Brain microvascular endothelial cell (primary cell): ENCODE measurements around the gene RTL1.

Source experiments
- DNase-seq: peaks from one replicate; pipeline ENCODE4 v3.0.0-alpha.2; 2020
- H3K27ac ChIP-seq: fragments of 250-450 bp; sonication (Bioruptor Pico); 2 replicates; pipeline ENCODE4 v1.5.1; 2020; ENCODE audit warnings: mild to moderate bottlenecking, moderate library complexity
- H3K27me3 ChIP-seq: fragments of 250-450 bp; sonication (Bioruptor Pico); replicated peaks from 2 replicates; pipeline ENCODE4 v1.5.1; 2020; ENCODE audit warnings: mild to moderate bottlenecking
- H3K36me3 ChIP-seq: fragments of 250-450 bp; sonication (Bioruptor Pico); replicated peaks from 2 replicates; pipeline ENCODE4 v1.5.1; 2020; ENCODE audit warnings: mild to moderate bottlenecking
- H3K4me3 ChIP-seq: 2 replicates; pipeline ENCODE4 v1.5.1; 2011; ENCODE audit warnings: low read depth, mild to moderate bottlenecking, control low read depth, low read length, moderate library complexity
- CTCF ChIP-seq: IDR thresholded peaks from 2 replicates; pipeline ENCODE4 v1.5.1; 2011; ENCODE audit warnings: low read depth, mild to moderate bottlenecking, moderate library complexity, low read length, control low read depth, inconsistent platforms; ENCODE audit errors: missing control alignments
- in situ Hi-C: cut with HindIII; loops from 2 replicates; pipeline ENCODE4 v1.10.0; 2017; ENCODE audit warnings: low sequenced_read_pairs, low pct_ligation_motif_present

The RTL1 gene

DNA sequence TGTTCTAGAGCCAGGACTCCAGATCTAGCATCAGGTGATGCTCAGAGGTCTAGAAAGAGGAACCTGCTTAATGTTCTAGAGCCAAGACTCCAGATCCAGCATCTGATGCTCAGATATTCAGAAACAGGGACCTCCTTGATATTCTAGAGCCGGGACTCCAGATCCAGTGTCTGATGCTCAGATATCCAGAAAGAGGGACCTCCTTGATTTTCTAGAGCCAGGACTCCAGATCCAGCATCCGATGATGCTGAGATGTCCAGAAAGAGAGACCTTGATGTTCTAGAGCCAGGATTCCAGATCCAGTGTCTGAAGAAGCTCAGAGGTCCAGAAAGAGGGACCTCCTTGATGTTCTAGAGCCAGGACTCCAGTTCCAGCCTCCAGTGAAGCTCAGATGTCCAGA lies 40.7 kb downstream of the RTL1 start:
- Histone ChIP-seq H3K27me3 (no peaks in the 10 kb centered on the region), H3K4me3 (no peak overlapping the region), H3K27ac (no peak overlapping the region), H3K36me3 (peaks cover 59% of the 10 kb centered on the region)
- no peak for DNase-seq
- no peak for TF ChIP-seq CTCF
- in situ Hi-C loops: no loop called here

DNA sequence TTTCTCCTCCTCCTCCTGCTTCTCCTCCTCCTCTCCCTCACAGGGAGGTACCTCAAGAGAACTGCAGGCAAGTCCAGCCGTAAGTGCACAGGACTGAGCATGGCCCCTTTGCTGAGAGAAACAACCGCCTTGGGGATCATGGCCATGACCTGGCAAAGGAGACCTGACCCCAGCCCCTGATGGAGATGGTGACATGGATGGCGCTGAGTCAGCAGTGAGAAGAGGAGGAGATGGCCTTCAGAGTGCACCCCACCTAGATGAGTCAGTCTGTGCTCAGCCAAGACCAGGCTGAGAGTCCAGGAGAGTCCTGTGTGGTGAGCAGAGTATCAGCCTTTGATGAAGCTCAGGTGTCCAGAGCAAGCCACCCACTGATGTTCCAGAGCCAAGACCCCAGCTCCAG lies 41.2 kb downstream of the RTL1 start:
- no peak for DNase-seq
- Histone ChIP-seq H3K36me3 (peaks cover 57% of the 10 kb centered on the region), H3K4me3 (no peak overlapping the region), H3K27ac (no peak overlapping the region), H3K27me3 (no peaks in the 10 kb centered on the region)
- in situ Hi-C loops: no loop called here
- no peak for TF ChIP-seq CTCF

DNA sequence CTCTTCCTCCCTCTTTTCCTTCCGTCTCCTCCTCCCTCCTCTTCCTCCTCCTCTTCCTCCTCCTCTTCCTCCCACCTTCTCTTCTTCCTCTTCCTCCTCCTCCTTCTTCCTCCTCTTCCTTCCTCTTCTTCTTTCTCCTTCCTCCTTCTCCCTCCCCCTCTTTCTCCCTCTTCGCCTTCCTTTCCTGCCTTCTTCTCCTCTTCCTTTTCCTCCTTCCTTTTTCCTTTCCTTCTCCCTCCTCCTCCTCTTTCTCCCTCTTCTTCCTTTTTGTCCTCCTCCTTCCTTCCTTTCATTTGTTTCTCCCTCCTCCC lies 41.6 kb downstream of the RTL1 start:
- Histone ChIP-seq H3K27me3 (no peaks in the 10 kb centered on the region), H3K4me3 (no peak overlapping the region), H3K27ac (no peak overlapping the region), H3K36me3 (peaks cover 59% of the 10 kb centered on the region)
- DNase-seq: no peak
- no peak for TF ChIP-seq CTCF
- in situ Hi-C loops: no loop called here

GRCh38 chr14:100861188-100861936 lies 42.2 kb downstream of the RTL1 start:
- peak; percentile 8 for DNase-seq
- Histone ChIP-seq H3K27ac (no peak overlapping the region), H3K4me3 (no peak overlapping the region), H3K36me3 (peaks cover 65% of the 10 kb centered on the region), H3K27me3 (no peaks in the 10 kb centered on the region)
- in situ Hi-C loops: no loop called here
- no peak for TF ChIP-seq CTCF

DNA sequence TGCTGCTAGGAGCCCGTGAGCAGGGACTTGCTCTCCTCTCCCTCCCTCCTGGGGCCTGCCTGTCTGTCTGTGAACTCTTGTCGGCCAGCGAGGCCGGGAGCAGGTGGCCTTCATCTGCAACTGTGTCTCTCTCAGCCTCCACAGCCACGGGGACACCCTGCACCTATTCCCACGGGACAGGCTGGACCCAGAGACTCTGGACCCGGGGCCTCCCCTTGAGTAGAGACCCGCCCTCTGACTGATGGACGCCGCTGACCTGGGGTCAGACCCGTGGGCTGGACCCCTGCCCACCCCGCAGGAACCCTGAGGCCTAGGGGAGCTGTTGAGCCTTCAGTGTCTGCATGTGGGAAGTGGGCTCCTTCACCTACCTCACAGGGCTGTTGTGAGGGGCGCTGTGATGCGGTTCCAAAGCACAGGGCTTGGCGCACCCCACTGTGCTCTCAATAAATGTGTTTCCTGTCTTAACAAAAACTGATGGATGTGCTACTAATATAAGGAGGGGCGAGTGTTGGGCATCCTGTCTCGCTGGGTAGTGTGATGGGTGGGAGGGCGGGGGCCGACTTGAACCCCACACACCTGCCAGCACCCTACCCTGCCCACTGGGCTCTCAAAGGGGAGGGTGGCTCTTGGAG lies 42.9 kb downstream of the RTL1 start:
- no peaks in the 10 kb centered on the region for H3K27me3 ChIP-seq
- H3K36me3 ChIP-seq: peaks cover 65% of the 10 kb centered on the region
- TF ChIP-seq CTCF: no peak
- DNase-seq: no peak
- no peak overlapping the region for H3K27ac ChIP-seq
- in situ Hi-C loops: no loop called here
- H3K4me3 ChIP-seq: no peak overlapping the region

DNA sequence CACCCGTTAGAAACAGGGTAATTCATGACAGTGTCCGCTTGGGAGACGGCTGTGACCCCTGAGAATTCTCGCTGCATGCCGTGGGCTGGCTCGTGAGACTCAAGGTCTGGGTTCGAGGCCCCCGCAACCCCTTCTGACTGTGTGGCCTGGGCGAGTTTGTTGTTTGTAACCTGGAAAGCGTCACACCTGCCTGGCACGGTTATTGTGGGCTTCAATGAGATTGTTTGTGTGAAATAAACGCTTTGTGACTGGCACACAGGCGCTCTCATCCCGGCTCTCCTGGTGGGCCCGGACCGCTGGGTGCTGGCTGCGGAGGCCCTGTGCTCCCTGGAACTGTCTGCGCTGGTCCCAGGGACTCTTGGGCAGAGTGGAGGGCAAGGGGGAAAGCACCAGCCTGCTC lies 43.7 kb downstream of the RTL1 start:
- peaks cover 61% of the 10 kb centered on the region for H3K36me3 ChIP-seq
- TF ChIP-seq CTCF: no peak
- no peaks in the 10 kb centered on the region for H3K27me3 ChIP-seq
- DNase-seq: no peak
- in situ Hi-C loops: no loop called here
- H3K4me3 ChIP-seq: no peak overlapping the region
- H3K27ac ChIP-seq: no peak overlapping the region
